Stimulated activated CD4-positive, alpha-beta T cell treated with anti-CD3 and anti-CD28 coated beads, Interleukin-1b, Interleukin-23, amount 100 ng/mL, for 4 hours (primary cell): ENCODE data around the gene OPN3.

Experiments used
- DNase-seq, 2 donors: peaks; one replicate each; pipeline ENCODE4 v3.0.0-alpha.2; 2020; ENCODE audit warnings: low read depth in 2 of 2

The OPN3 gene

DNA sequence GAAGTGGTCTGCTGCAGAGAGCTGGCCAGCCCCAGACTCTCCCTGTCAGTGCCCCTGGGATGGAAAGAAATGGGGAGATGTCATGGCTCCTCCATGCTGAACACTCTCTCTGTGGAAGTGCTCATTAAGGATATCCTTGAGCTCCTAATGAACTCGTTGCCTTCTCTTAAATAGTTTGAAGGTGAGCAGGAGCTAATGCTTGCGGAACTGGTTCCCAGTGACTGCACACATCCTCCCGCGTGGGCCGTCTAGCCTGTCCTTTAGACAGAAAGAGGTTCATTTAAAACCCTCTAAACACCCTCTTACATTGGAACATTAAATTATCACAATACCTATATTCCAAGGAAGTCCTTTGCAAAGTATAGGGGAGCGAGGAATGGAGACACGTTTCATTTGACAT lies 6.0 kb upstream of the OPN3 start:
- no peak for DNase-seq

- DNase-seq, result no peak
Measured at GRCh38 chr1:241645199-241645598, 5.0 kb upstream of the OPN3 start.

GRCh38 chr1:241644259-241644658 lies 4.1 kb upstream of the OPN3 start:
- no peak for DNase-seq

GRCh38 chr1:241642593-241642944 lies 2.4 kb upstream of the OPN3 start:
- DNase-seq, result no peak

DNA sequence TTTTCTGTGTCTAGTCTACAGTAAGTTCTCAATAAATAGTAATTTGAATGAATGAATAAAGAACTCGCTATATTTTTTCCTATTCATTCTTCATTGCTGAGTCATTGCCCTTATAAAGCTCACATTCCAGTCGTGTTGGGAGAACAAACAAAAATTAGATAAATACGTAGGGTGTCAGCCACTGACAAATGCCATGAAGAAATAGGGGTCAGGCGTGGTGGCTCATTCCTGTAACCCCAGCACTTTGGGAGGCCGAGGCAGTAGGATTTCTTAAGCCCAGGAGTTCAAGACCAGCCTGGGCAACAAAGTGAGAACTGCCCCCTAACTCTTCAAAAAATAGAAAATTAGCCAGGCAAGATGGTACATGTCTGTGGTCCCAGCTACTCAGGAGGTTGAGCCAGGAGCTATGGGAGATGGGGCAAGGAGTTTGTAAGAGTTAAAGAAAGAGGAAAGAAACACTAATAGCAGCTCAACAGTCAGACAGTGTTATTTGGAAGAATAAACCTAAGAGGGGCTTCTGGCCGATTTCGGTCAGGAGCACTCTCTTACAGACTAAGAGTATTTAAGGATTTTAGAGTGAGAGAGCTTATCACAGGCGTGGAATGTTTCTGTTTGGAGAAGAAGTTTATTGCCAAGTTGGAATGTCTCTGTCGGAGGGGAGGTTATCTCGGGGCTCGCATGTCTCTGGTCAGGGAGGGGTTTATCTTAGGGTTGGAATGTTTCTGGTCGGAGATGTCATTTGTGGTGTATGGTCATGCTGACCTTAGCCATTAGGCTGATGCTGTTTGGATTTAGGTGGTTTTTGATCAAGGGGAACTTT lies 1.8 kb upstream of the OPN3 start:
- no peak for DNase-seq

DNA sequence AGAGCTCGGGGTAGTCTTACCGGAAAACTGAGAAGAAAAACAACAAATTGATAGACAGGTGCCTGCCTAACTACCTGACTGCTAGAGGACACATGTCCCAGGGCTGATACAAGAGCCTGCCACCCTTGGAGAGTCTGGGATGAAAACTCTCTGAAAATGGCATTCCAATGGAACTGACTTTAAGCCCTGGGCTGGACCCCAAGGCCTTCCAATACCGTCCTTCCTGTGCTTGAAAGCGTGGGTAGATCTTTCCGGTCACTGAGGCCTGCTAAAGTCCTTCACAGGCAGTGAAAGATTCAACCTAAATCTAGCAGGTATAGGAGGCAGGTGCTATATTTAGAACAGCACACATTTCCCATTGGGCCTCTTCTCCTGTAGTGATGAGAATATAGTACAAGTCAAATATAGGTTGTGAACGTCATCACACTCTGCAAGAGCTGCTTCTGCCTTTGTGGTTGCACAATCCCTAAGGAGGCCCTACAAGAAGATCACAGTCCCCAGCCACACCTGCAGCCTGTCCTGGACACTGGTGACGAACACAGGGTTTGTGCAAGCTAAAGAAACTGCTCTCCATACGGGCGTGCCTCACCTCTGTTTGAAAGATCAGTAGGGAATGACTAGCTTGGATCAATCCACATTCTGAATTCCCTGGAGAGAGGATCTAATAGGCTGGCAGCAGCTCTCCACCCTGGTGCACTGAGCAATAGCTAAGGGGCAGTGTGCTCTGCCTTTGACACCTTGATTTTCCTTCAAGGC lies 876 bp upstream of the OPN3 start:
- no peak for DNase-seq

DNA sequence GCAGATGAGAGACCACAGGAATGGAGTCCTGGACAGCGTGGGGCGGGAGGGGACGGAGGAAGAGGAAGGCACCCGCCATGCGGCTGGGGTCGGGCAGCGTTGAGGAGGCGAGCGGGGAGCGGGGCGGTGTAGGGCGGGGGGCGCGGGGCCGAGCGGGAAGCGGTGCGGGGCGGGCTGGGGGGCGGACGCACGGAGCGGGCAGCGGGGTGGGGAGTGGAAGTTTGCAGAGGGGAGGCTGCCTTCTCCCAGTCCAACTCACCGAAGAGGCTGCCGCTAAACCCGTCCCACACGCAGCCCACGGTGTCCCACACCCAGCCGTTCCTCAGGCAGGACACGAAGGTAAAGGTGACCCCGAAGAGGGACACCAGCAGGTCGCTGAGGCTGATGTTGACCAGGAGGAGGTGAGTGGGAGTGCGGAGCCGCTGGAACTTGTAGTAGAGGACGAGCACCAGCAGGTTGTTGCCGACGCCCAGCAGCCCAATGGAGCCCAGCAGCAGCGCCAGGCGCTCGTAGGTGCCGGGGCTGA lies 483 bp downstream of the OPN3 start:
- DNase-seq, result peak in 1 of 2 donors; percentile 5

- no peak for DNase-seq
Measured at GRCh38 chr1:241638909-241639622, 1.1 kb downstream of the OPN3 start.

DNA sequence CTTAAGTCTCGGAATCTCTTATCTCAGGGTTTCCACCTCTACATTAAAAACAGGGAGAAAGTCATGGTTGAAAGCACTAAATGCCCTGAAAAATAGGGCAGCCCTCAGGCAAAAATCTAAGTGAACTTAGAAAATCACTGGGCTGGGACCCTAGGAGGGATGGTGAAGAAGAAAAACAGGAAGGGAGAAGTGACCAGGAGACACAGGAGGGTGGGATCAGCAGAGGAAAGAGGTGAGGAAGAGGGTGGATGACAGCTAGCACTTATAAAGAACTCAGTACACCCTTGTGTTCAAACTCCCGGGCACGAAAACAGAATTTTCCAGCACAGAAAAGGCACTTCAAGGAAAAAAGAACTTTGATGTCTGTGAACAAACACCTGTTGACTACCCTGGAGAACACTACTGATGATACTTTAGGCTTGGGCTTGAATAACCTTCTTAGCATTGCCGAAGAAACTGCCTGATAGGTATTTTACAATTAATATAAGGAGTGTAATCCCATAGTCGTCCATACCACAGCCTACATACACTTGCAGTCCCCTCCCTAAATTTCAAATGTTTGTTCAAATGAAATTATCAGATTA lies 2.0 kb downstream of the OPN3 start:
- no peak for DNase-seq

GRCh38 chr1:241637604-241638003 lies 2.6 kb downstream of the OPN3 start:
- DNase-seq, result no peak

DNA sequence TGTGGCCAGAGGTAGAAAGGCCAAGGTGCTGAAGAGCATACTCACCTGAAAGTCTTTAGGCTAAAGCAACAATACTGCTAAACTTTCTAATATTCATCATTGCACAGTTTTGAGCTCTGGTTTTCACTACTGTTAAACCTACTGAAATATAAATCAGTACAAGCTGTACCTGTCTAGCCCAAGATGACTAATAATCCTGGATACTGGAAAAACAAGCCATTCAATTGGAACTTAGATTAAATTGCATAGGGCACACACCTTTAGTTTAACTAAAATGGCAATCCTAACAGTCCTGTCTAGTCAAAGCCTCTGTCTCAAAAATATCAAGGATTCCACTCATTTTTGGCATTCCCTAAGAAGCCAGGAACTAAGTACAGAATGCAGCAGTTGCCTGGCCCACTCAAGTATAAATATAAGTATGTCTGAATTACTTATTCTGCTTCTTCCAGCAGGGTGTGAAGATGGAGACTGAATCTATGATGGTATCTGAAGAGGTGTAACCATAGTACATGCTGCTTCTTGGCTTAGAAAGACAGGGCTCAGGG lies 3.1 kb downstream of the OPN3 start:
- no peak for DNase-seq

DNA sequence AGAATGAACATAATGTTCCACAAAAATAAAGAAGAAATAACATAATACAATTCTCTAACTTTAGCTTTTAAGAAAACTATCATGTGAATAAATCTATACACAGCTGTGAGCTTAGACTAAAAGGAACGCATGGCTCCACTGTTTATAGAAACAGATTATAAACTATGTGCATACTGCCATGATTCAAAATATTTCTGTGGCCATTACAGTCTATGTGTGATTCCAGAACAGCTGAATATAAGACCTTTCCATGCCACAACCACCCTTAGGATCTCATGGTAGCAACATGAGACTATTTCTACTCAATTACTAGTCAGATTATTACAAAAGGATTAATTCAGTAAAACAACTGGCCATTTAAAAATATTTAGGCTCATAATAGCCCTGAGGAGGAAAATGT lies 3.9 kb downstream of the OPN3 start:
- DNase-seq, result no peak

GRCh38 chr1:241635556-241636152 lies 4.5 kb downstream of the OPN3 start:
- DNase-seq, result no peak

GRCh38 chr1:241632987-241633386 lies 7.2 kb downstream of the OPN3 start:
- no peak for DNase-seq

DNA sequence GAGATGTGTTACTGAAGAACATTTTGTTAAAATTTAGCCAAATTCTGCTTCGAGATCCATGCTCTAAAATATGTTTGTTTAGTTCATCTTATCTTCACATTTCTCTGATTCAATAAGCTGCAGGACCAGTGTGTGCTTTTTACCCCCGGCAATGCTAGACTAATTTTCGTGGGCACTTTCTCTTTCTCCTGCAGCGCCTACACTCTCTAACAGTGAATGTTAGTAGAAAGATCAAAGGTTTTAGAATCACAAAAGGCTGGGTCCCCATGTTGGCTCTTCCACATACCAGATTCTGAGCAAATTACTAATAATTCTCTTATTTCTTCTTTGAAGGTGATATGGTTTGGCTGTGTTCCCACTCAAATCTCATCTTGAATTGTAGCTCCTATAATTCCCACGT lies 8.5 kb downstream of the OPN3 start:
- no peak for DNase-seq

- DNase-seq, result no peak
Measured at GRCh38 chr1:241630899-241631298, 9.3 kb downstream of the OPN3 start.

DNA sequence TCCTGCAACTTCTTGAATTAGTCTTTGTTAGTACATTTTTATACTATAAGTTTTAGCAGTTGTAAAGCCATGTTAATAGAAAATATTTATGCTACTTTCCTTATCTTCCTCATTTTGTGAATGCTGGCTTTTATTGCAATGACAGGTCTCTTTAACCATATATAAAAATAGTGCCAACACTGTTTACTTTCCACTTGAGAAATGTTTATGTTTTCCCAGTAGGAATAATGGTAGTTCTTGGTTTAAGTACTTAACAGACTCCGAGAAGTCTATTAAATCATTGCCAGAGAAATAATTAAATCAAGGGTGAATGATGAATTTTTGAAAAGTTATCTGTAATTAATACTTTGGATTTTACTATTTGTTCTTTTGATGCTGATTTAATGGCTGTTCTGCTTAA lies 9.7 kb downstream of the OPN3 start:
- no peak for DNase-seq

- DNase-seq, result no peak
Measured at GRCh38 chr1:241630005-241630404, 10.2 kb downstream of the OPN3 start.

DNA sequence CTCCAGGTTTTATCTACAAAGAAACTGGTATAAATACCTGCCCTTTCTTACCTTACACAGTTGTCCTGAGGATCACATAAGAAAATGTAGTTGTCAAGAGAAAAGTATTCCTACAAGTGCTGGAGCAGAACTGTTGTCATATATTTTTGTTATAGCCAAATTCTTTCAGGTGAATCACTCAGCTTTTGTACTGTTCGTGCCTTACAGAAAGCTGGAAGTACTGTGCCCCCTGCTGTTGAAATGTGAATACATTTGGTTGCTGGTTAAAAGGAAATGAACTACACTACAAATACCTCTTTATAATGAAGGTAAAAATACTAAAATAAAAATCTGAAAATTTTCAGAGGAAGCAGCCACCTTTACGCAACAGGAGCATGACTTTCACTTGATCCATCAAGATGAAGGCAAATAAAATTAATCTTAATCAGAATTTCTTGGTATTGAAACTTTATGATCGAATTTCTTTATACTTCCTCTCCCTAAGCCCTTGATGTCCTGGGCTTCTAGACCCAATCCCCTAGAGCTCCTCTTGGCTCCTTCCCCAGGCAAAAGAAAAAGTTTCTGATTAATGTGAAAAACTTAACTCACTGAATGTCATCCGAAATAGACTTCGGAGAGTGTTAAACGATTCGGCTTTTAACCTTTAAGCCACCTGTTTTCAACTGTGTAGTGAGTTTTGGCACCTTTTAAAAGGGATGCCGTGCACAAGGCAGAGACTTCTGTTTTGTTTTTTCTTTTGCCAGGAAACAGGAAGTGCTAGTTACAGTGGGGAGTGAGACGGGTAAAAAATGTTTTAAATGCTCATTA lies 12.5 kb downstream of the OPN3 start:
- DNase-seq, result peak in 1 of 2 donors; percentile 43

GRCh38 chr1:241624935-241625334 lies 15.2 kb downstream of the OPN3 start:
- no peak for DNase-seq

DNA sequence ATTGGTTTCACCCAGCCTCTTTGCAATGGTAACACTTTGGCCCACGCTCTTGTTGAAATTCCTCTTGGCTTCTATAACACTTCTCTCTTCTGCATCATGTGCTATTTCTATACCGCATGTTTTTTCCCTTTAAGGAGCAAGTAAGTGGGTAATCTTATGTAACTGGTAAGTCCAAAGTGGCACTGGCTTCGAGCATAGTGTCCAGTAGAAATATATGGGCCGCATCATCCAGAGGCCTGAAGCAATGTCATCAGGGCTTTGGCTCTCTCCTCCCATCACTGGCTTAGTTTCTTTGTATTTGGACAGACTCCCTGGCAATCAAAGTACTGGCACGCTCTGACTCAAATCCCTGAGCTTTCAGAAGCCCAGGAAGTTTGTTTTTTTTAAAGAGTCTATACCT lies 17.5 kb downstream of the OPN3 start:
- DNase-seq, result no peak
